Measurements from ENCODE around the gene CNTN3. TPM values are rescaled to one million over a fixed set of nuclear protein-coding genes. Genes with fewer than 3 reads are reported as not detected.

The CNTN3 gene
- total RNA-seq, 1 donor from 2014 or later, result 3.7 TPM

DNA sequence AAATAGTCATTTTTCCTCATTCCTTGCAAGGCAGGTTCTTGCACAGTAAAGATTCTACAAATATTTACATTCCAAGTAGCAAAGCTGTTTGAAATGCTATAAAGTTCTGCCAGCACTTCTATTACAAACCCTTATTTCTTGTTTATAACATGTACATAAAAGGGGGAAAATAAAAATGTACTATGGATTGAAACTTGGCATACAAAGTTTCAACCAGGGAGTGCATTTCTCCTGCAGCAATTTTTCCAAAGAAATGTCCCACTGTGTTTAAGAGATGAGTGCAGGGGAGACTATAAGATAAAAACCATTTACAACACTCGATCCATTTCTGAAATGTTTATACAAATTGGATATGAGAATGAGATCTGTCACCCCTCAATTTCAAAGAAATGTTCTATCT, 3.3 kb downstream of the CNTN3 start:
- DNase-seq (ENCODE audit: low read depth, low spot score), result no peak

DNA sequence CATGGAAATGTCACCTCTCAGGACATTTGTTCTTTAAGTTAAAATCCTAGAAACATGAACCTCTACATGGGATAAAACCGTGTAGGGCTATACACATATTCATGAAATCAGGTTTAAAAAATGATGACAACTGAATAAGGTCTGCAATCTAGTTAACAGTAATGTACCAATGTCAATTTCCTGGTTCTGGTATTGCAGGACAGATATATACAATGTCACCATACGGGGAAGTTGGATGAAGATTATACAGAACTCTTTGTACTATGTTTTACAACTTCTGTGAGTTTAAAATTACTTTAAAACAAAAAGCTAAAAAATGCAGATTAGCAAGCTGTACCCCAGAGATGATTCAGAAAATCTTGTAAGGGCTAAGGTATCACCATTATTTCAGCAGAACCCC, 6.7 kb downstream of the CNTN3 start:
- DNase-seq (ENCODE audit: low read depth, low spot score), result no peak

GRCh38 chr3:74606996-74607395, 7.5 kb downstream of the CNTN3 start:
- DNase-seq (ENCODE audit: low read depth, low spot score), result no peak

- no peak for DNase-seq (ENCODE audit: low read depth, low spot score)
Measured at GRCh38 chr3:74605437-74605836, 9.0 kb downstream of the CNTN3 start.

DNA sequence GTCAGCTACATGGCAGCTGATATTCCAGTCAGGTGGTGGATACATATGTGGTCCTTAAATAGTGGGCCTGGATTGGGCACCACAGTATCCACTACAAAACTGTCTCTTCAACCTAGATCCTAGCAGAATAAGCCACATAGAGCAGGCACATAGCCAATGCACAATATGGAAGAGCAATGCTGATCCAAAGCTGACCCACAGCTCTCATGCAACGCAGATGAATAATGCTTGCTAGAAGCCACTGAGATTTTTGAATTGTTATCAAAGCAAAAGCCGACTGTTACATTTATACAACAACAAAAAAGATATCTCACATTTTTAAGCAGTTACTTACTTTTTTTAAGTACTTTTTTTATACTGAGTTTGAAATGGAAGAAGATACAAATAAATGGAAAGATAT, 11.2 kb downstream of the CNTN3 start:
- no peak for DNase-seq (ENCODE audit: low read depth, low spot score)

GRCh38 chr3:74602471-74602870, 12.0 kb downstream of the CNTN3 start:
- no peak for DNase-seq (ENCODE audit: low read depth, low spot score)

GRCh38 chr3:74601793-74602192, 12.7 kb downstream of the CNTN3 start:
- no peak for DNase-seq (ENCODE audit: low read depth, low spot score)

- no peak for DNase-seq (ENCODE audit: low read depth, low spot score)
Measured at GRCh38 chr3:74599564-74599963, 14.9 kb downstream of the CNTN3 start.

GRCh38 chr3:74593152-74593551, 21.3 kb downstream of the CNTN3 start:
- no peak for DNase-seq (ENCODE audit: low read depth, low spot score)

DNA sequence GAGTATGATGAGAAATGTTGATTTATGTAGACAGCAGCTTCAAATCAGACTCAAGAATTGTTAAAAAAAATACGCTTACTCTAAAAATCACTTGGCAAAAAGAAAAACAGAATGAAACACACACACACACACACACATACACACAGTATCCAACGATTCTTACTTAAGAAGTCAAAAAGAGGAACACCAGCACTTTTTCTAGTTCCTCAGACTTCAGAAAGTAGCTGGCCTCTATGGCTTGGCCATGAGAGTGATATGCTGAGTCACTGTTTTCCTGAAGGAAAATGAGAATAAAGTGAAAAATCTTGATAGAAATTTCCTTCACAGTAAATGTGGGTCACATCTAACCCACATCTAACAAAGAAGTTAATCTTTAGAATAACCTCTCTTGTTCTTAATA, 22.1 kb downstream of the CNTN3 start:
- no peak for DNase-seq (ENCODE audit: low read depth, low spot score)

GRCh38 chr3:74591946-74592345, 22.5 kb downstream of the CNTN3 start:
- DNase-seq (ENCODE audit: low read depth, low spot score), result no peak

GRCh38 chr3:74591342-74591741, 23.1 kb downstream of the CNTN3 start:
- DNase-seq (ENCODE audit: low read depth, low spot score), result no peak

DNA sequence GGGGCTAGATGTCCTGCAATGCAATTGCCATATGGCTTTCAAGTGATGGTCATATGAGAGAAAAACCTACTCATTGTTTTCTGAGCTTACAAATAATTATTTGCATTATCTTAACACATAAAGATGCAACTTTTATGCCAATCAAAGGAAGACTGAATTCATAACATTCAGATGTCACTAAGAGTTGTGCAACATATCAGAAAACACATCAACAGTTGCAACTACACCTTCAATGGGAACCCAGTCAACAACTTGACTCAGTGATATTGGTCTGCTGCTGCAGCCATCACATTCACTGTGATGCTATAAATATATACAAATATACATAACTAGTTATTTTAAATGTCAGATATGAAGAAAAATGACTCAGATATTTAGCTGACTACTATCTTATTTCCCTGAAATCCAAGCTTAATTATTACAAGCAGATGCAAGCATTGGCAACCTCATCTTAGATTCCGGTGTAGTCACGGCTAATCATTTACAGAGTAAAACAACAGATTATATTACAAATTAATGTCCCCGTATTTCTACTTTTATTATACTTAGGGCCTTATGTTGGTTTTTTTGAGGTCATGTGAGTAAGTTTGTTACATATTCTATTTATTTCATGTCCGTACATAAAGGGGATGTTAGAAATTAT, 23.7 kb downstream of the CNTN3 start:
- DNase-seq (ENCODE audit: low read depth, low spot score), result no peak

DNA sequence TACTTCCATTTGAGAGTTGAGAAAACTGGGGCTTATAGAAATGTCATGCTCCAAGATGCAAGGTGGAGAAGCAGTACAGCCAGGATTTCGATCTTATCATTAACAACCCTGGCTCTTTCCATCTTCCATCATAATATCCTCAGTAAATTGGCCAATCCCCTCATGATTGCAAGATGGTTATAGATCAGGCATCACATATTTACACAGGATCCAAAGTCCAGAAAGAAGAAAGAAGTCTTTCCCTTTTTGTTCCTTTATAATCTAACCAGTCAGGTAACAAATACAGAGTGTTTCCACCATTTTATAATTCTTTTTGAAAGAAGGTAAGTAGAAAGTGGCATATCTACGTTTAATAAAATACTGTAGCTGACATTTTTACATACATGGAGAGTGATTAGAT, 29.7 kb downstream of the CNTN3 start:
- DNase-seq (ENCODE audit: low read depth, low spot score), result no peak

- no peak for DNase-seq (ENCODE audit: low read depth, low spot score)
Measured at GRCh38 chr3:74582982-74583381, 31.5 kb downstream of the CNTN3 start.

- DNase-seq (ENCODE audit: low read depth, low spot score), result no peak
Measured at GRCh38 chr3:74575857-74576256, 38.6 kb downstream of the CNTN3 start.

- no peak for DNase-seq (ENCODE audit: low read depth, low spot score)
Measured at GRCh38 chr3:74571118-74571517, 43.3 kb downstream of the CNTN3 start.
